Measurements from ENCODE around the gene CELA3B.
A peak's percentile ranks its signal among the peaks of the same experiment; 100 is the strongest.
"Not testable (repeated sequence)": the region's sequence is repeated elsewhere in the genome, so short reads cannot be mapped to it uniquely, and the experiment has no call there.

CELA3B gene

GRCh38 chr1:22014575-22015206 lies 37.9 kb downstream of the CELA3B start:
- not testable (repeated sequence) for DNase-seq

GRCh38 chr1:22018583-22019559 lies 42.0 kb downstream of the CELA3B start:
- DNase-seq = peak; percentile 32

GRCh38 chr1:22021061-22021460 lies 44.2 kb downstream of the CELA3B start:
- no peak for DNase-seq

GRCh38 chr1:22024485-22025367 lies 47.9 kb downstream of the CELA3B start:
- no peak for DNase-seq

- peak; percentile 76 for DNase-seq
Observed at GRCh38 chr1:22025368-22026155, 48.7 kb downstream of the CELA3B start.

- DNase-seq = no peak
Observed at GRCh38 chr1:22026924-22027289, 50.1 kb downstream of the CELA3B start.

GRCh38 chr1:22030057-22030456 lies 53.2 kb downstream of the CELA3B start:
- no peak for DNase-seq

GRCh38 chr1:22030473-22030872 lies 53.7 kb downstream of the CELA3B start:
- DNase-seq = no peak

GRCh38 chr1:22031214-22031962 lies 54.6 kb downstream of the CELA3B start:
- no peak for DNase-seq

GRCh38 chr1:22034834-22035233 lies 58.0 kb downstream of the CELA3B start:
- DNase-seq = not testable (repeated sequence)

GRCh38 chr1:22037520-22037919 lies 60.7 kb downstream of the CELA3B start:
- no peak for DNase-seq

GRCh38 chr1:22038036-22038435 lies 61.2 kb downstream of the CELA3B start:
- no peak for DNase-seq
